Measurements from ENCODE around the gene SLC24A3. TPM values are rescaled to one million over a fixed set of nuclear protein-coding genes. Genes with fewer than 3 reads are reported as not detected.

SLC24A3 gene
- total RNA-seq, 2 experiments from 2014 or later = not detected

GRCh38 chr20:19333563-19333962 is 121.1 kb downstream of the SLC24A3 start:
- POLR2A ChIA-PET = interaction anchor here (0.7 kb wide), 1 partner anchor 986 kb away, joined by 4 read pairs; no protein-coding TSS in a partner anchor
- intact Hi-C loops (cut with micrococcal nuclease; ENCODE audit: unreplicated experiment) = no loop called here
- CTCF ChIA-PET (ENCODE audit: unreplicated experiment) = no interaction called here

DNA sequence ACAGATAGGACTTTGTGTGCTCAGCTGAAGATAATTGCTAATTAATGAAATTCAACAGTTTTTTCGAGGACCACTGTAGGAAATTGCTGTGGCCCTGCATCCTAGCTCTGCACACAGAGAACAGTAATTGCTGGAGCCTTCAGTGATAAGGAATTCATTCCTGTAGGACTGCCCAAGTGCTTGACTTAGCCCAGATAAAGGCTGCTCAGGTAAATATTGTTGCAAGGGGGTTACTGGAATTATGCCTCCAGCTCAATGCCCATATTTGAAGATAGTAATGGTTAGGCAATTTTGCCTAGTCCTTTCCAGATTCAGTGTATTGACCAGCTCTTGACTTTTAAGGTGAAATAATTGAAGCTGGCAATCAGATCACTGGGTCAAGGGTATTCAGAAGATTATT is 122.9 kb downstream of the SLC24A3 start:
- no peaks in the 10 kb centered on the region for H3K9me2 ChIP-seq (ENCODE audit: insufficient read depth, low read length)
- no peak overlapping the region for H2AFZ ChIP-seq (ENCODE audit: low read length)
- H3K36me3 ChIP-seq (ENCODE audit: insufficient read depth, low read length) = no peaks in the 10 kb centered on the region
- H3K27ac ChIP-seq (ENCODE audit: low read depth, low read length, poor library complexity, severe bottlenecking) = no peak overlapping the region
- H3K4me3 ChIP-seq (ENCODE audit: low read depth, low read length, poor library complexity, severe bottlenecking) = no peak overlapping the region
- BruUV-seq (replicated peaks) = no TSS peak
- H3K4me1 ChIP-seq (ENCODE audit: insufficient read depth, low read length, poor library complexity, severe bottlenecking) = no peaks in the 10 kb centered on the region
- CTCF ChIA-PET (ENCODE audit: unreplicated experiment) = interaction anchor here (0.6 kb wide), 1 partner anchor 40 kb away, joined by 3 read pairs; no protein-coding TSS in a partner anchor
- H3K4me2 ChIP-seq (ENCODE audit: low read length) = no peak overlapping the region
- H3K79me2 ChIP-seq (ENCODE audit: insufficient read depth, low read depth, low read length) = no peaks in the 10 kb centered on the region
- intact Hi-C loops (cut with micrococcal nuclease; ENCODE audit: unreplicated experiment) = no loop called here
- no peaks in the 10 kb centered on the region for H4K20me1 ChIP-seq (ENCODE audit: insufficient read depth, low read length)
- no peaks in the 10 kb centered on the region for H3K9me3 ChIP-seq (ENCODE audit: low read length)
- no peak for DNase-seq (ENCODE audit: low spot score)
- TF ChIP-seq EZH2phosphoT487 (IDR thresholded peaks at IDR 0.05; ENCODE audit: borderline replicate concordance, low read depth, low read length) = no peak
- TF ChIP-seq, protein P1, sequence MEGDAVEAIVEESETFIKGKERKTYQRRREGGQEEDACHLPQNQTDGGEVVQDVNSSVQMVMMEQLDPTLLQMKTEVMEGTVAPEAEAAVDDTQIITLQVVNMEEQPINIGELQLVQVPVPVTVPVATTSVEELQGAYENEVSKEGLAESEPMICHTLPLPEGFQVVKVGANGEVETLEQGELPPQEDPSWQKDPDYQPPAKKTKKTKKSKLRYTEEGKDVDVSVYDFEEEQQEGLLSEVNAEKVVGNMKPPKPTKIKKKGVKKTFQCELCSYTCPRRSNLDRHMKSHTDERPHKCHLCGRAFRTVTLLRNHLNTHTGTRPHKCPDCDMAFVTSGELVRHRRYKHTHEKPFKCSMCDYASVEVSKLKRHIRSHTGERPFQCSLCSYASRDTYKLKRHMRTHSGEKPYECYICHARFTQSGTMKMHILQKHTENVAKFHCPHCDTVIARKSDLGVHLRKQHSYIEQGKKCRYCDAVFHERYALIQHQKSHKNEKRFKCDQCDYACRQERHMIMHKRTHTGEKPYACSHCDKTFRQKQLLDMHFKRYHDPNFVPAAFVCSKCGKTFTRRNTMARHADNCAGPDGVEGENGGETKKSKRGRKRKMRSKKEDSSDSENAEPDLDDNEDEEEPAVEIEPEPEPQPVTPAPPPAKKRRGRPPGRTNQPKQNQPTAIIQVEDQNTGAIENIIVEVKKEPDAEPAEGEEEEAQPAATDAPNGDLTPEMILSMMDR (conservative IDR thresholded peaks at IDR 0.05; ENCODE audit: low read length) = no peak
- POLR2A ChIA-PET = no interaction called here

More at GRCh38 chr20:19333563-19333962, 121.1 kb downstream of the SLC24A3 start:
- Histone ChIP-seq H3K4me3 (ENCODE audit: low read depth, low read length, poor library complexity, severe bottlenecking) (no peak overlapping the region), H4K20me1 (ENCODE audit: insufficient read depth, low read length) (no peaks in the 10 kb centered on the region), H3K27ac (ENCODE audit: low read depth, low read length, poor library complexity, severe bottlenecking) (no peak overlapping the region), H3K9me2 (ENCODE audit: insufficient read depth, low read length) (no peaks in the 10 kb centered on the region), H3K4me2 (ENCODE audit: low read length) (no peak overlapping the region), H3K4me1 (ENCODE audit: insufficient read depth, low read length, poor library complexity, severe bottlenecking) (no peaks in the 10 kb centered on the region), H3K79me2 (ENCODE audit: insufficient read depth, low read depth, low read length) (no peaks in the 10 kb centered on the region), H2AFZ (ENCODE audit: low read length) (no peak overlapping the region), H3K9me3 (ENCODE audit: low read length) (no peaks in the 10 kb centered on the region), H3K36me3 (ENCODE audit: insufficient read depth, low read length) (no peaks in the 10 kb centered on the region)
- no TSS peak for BruUV-seq (replicated peaks)
- no peak for TF ChIP-seq EZH2phosphoT487 (IDR thresholded peaks at IDR 0.05; ENCODE audit: borderline replicate concordance, low read depth, low read length)
- TF ChIP-seq, protein P1 (conservative IDR thresholded peaks at IDR 0.05; ENCODE audit: low read length) = no peak
- no peak for DNase-seq (ENCODE audit: low spot score)

GRCh38 chr20:19335916-19336315 is 123.5 kb downstream of the SLC24A3 start:
- no peak for DNase-seq (ENCODE audit: low spot score)
- BruUV-seq (replicated peaks) = no TSS peak
- Histone ChIP-seq H3K27ac (ENCODE audit: low read depth, low read length, poor library complexity, severe bottlenecking) (no peak overlapping the region), H4K20me1 (ENCODE audit: insufficient read depth, low read length) (no peaks in the 10 kb centered on the region), H3K9me2 (ENCODE audit: insufficient read depth, low read length) (no peaks in the 10 kb centered on the region), H3K4me2 (ENCODE audit: low read length) (no peak overlapping the region), H2AFZ (ENCODE audit: low read length) (no peak overlapping the region), H3K36me3 (ENCODE audit: insufficient read depth, low read length) (no peaks in the 10 kb centered on the region), H3K4me1 (ENCODE audit: insufficient read depth, low read length, poor library complexity, severe bottlenecking) (no peaks in the 10 kb centered on the region), H3K4me3 (ENCODE audit: low read depth, low read length, poor library complexity, severe bottlenecking) (no peak overlapping the region), H3K79me2 (ENCODE audit: insufficient read depth, low read depth, low read length) (no peaks in the 10 kb centered on the region), H3K9me3 (ENCODE audit: low read length) (no peaks in the 10 kb centered on the region)
- TF ChIP-seq, protein P1 (conservative IDR thresholded peaks at IDR 0.05; ENCODE audit: low read length) = no peak
- CTCF ChIA-PET (ENCODE audit: unreplicated experiment) = no interaction called here
- intact Hi-C loops (cut with micrococcal nuclease; ENCODE audit: unreplicated experiment) = no loop called here
- POLR2A ChIA-PET = no interaction called here

Measured in OCI-LY7 (cell line).